Tibial artery (tissue), 4 donors: ENCODE data around the gene FAM217A.

Experiments
- DNase-seq, 2 donors: peaks; one replicate each; pipeline ENCODE4 v3.0.0-alpha.2; 2019
- H3K27ac ChIP-seq, 2 donors: fragments of 200-600 bp; sonication (generic) in 1 of 2; 1 replicate in 1 of 2; 2 replicates in 1 of 2; pipeline ENCODE4 v1.5.1; 2018 to 2019; ENCODE audit warnings: mild to moderate bottlenecking in 1 of 2
- H3K27me3 ChIP-seq, 2 donors: fragments of 200-600 bp; sonication (generic) in 1 of 2; one replicate each; pipeline versions ENCODE4 v1.5.1 to v1.6.0; 2016 to 2019
- H3K36me3 ChIP-seq, 3 donors: fragments of 200-600 bp; sonication (generic) in 2 of 3; one replicate each; pipeline ENCODE4 v1.5.1; 2016 to 2019; ENCODE audit warnings: mild to moderate bottlenecking in 2 of 3
- H3K4me1 ChIP-seq, 4 donors: fragments of 200-600 bp; sonication (generic) in 2 of 4; 1 replicate in 3 of 4; 2 replicates in 1 of 4; pipeline ENCODE4 v1.5.1; 2016 to 2019
- H3K4me3 ChIP-seq, 2 donors: fragments of 200-600 bp; sonication (generic) in 1 of 2; 1 replicate in 1 of 2; 2 replicates in 1 of 2; pipeline ENCODE4 v1.5.1; 2018 to 2019; ENCODE audit warnings: mild to moderate bottlenecking in 2 of 2
- H3K9me3 ChIP-seq, 3 donors: fragments of 200-600 bp; sonication (generic) in 1 of 3; one replicate each; pipeline ENCODE4 v1.5.1; 2016 to 2019
- intact Hi-C: fragments of 100-400 bp; cut with DNase I; formaldehyde crosslinking; loops from one replicate; pipeline ENCODE4 v1.15.0; 2023; ENCODE audit warnings: low total_unique reads
- TF ChIP-seq, protein P1 (sequence below), 2 experiments: fragments of 200-600 bp in 1 of 2; fragments of 450-650 bp in 1 of 2; IDR thresholded peaks; one replicate each; pipeline ENCODE4 v1.5.1; 2017 to 2019; ENCODE audit warnings: antibody characterized with exemption in 2 of 2, mild to moderate bottlenecking in 1 of 2, moderate library complexity in 1 of 2

Gene FAM217A

GRCh38 chr6:4084444-4085331, 5.8 kb upstream of the FAM217A start:
- TF ChIP-seq, protein P1, sequence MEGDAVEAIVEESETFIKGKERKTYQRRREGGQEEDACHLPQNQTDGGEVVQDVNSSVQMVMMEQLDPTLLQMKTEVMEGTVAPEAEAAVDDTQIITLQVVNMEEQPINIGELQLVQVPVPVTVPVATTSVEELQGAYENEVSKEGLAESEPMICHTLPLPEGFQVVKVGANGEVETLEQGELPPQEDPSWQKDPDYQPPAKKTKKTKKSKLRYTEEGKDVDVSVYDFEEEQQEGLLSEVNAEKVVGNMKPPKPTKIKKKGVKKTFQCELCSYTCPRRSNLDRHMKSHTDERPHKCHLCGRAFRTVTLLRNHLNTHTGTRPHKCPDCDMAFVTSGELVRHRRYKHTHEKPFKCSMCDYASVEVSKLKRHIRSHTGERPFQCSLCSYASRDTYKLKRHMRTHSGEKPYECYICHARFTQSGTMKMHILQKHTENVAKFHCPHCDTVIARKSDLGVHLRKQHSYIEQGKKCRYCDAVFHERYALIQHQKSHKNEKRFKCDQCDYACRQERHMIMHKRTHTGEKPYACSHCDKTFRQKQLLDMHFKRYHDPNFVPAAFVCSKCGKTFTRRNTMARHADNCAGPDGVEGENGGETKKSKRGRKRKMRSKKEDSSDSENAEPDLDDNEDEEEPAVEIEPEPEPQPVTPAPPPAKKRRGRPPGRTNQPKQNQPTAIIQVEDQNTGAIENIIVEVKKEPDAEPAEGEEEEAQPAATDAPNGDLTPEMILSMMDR (IDR thresholded peaks at IDR 0.05) = no peak
- no peaks in the 10 kb centered on the region for H3K4me1 ChIP-seq
- intact Hi-C loops = no loop called here
- H3K27me3 ChIP-seq = no peaks in the 10 kb centered on the region
- DNase-seq = no peak
- no peaks in the 10 kb centered on the region for H3K9me3 ChIP-seq
- no peak overlapping the region for H3K4me3 ChIP-seq
- no peaks in the 10 kb centered on the region for H3K36me3 ChIP-seq
- H3K27ac ChIP-seq = no peak overlapping the region

DNA sequence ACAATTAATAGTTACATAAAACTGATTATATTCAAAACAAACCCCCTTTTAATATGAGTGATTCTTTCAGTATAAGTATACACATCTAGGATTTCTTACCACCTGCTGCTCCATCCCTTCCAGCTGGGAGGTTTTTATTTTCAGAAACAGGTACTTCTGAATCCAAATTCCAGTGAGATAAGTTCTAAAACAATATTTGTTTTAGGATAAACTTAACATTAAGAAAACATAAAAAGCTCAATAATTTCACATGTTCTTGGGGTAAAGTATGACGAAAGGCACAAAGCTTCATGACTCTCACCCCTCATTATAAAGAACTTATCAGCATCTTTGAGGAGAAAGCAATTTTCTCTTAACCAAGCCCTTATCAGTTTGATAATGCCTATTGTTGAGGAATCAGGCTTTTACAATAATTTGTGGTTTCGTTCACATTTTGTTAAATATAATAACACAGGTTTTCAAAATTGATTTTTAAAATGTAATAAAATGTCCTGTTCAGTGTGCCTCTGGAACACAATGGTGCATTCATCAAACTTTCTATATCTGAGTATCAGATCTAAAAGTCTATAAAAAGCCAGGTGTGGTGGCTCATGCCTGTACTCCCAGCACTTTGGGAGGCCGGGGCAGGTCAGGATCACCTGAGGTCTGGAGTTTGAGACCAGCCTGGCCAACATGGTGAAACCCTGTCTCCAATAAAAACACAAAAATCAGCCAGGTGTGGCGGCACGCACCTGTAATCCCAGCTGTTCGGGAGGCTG, 4.3 kb downstream of the FAM217A start:
- H3K36me3 ChIP-seq = no peaks in the 10 kb centered on the region
- peaks cover 0 to 4% (median 2%) of the 10 kb centered on the region in 4 donors for H3K4me1 ChIP-seq
- H3K27me3 ChIP-seq = peaks cover 0 to 13% of the 10 kb centered on the region in 2 donors
- no peak overlapping the region for H3K27ac ChIP-seq
- DNase-seq = no peak
- H3K4me3 ChIP-seq = no peak overlapping the region
- intact Hi-C loops = no loop called here
- TF ChIP-seq, protein P1 (IDR thresholded peaks at IDR 0.05) = no peak
- no peaks in the 10 kb centered on the region for H3K9me3 ChIP-seq

DNA sequence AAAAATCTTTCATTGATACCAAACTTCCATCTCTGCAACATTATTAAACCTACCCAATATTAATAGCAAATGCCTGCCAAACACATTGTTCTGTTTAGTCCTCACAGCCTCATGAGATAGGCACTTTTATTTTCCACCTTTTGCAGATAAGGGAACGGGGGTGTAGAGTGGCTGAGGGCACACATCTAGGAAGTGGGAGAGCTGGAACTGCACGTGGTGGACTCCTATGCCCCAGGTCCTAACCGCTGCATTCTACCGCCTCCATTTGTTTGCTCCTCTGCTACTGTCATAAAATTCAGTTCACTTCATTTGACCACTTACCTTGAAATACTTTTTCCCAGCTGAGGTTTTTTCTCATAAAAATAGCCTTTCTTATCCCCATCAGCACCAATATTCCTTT, 7.6 kb downstream of the FAM217A start:
- intact Hi-C loops = no loop called here
- TF ChIP-seq, protein P1 (IDR thresholded peaks at IDR 0.05) = no peak

DNA sequence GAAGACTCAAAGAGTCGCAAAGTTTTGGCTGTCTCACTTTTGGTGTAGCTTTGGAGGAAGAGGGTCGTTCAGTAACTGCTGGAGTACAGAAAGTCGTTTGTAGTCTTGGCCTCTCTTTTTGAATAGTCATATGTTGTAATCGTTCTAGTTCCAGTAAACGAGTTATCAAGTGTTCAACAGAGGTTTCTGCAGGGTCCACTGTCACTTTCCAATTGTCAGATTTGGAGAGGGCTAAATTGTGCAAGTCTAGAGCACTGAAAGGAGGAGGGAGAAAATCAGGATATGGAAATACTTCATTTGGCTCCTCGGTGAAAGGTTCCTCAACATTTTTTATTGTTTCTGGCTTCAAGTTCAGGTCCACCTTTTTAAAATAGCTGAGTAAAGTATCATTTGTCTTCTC, 9.7 kb downstream of the FAM217A start:
- H3K9me3 ChIP-seq = no peaks in the 10 kb centered on the region
- TF ChIP-seq, protein P1 (IDR thresholded peaks at IDR 0.05) = no peak
- intact Hi-C loops = no loop called here
- no peaks in the 10 kb centered on the region for H3K4me1 ChIP-seq
- no peak for DNase-seq
- no peak overlapping the region for H3K27ac ChIP-seq
- no peak overlapping the region for H3K4me3 ChIP-seq
- H3K27me3 ChIP-seq = no peaks in the 10 kb centered on the region
- H3K36me3 ChIP-seq = peaks cover 4 to 19% (median 16%) of the 10 kb centered on the region in 3 donors

More for the DNA sequence above, 7.6 kb downstream of the FAM217A start:
- DNase-seq = no peak
- H3K9me3 ChIP-seq = no peaks in the 10 kb centered on the region
- no peaks in the 10 kb centered on the region for H3K4me1 ChIP-seq
- H3K4me3 ChIP-seq = no peak overlapping the region
- no peak overlapping the region for H3K27ac ChIP-seq
- no peaks in the 10 kb centered on the region for H3K36me3 ChIP-seq
- no peaks in the 10 kb centered on the region for H3K27me3 ChIP-seq

GRCh38 chr6:4067673-4068072, 11.3 kb downstream of the FAM217A start:
- no peaks in the 10 kb centered on the region for H3K9me3 ChIP-seq
- no peak overlapping the region for H3K4me3 ChIP-seq
- H3K36me3 ChIP-seq = peaks cover 8 to 35% (median 29%) of the 10 kb centered on the region in 3 donors
- no peak for DNase-seq
- TF ChIP-seq, protein P1 (IDR thresholded peaks at IDR 0.05) = no peak
- intact Hi-C loops = no loop called here
- H3K4me1 ChIP-seq = no peaks in the 10 kb centered on the region
- H3K27me3 ChIP-seq = no peaks in the 10 kb centered on the region
- H3K27ac ChIP-seq = no peak overlapping the region
